WTC11 (cell line): Measurements from ENCODE around the gene SLC17A9. TPM values are rescaled to one million over a fixed set of nuclear protein-coding genes. Genes with fewer than 3 reads are reported as not detected.
A peak's percentile ranks its signal among the peaks of the same experiment; 100 is the strongest.

Experiments
- ATAC-seq: fragments of 200-7000 bp; cut with Tn5 transposase; 2 replicates; pipeline ENCODE4 v1.10.0; 2021; ENCODE audit warnings: mild to moderate bottlenecking, moderate library complexity
- CTCF ChIA-PET: fragments of 300-600 bp; sonication (Branson Sonifier 250); formaldehyde crosslinking; loops from one replicate; lab custom pipeline; 2021; ENCODE audit warnings: antibody characterized with exemption; lab: Charles Lee
- POLR2A ChIA-PET: fragments of 350-600 bp; sonication (Branson Sonifier 250); formaldehyde crosslinking; loops from one replicate; lab custom pipeline; 2021; ENCODE audit warnings: antibody characterized with exemption; lab: Charles Lee
- DNase-seq: peaks from one replicate; pipeline ENCODE4 v3.0.0; 2021; ENCODE audit warnings: low spot score
- H3K27ac Mint-ChIP-seq: 2 replicates; pipeline ENCODE4 v1.8.0; 2021; ENCODE audit warnings: mixed read lengths
- H3K27me3 Mint-ChIP-seq: 2 replicates; pipeline ENCODE4 v1.8.0; 2021; ENCODE audit warnings: low read depth, mild to moderate bottlenecking, moderate library complexity, mixed read lengths
- H3K36me3 Mint-ChIP-seq: 2 replicates; pipeline ENCODE4 v1.8.0; 2021; ENCODE audit warnings: mixed read lengths
- H3K4me1 Mint-ChIP-seq: 2 replicates; pipeline ENCODE4 v1.8.0; 2022; ENCODE audit warnings: mixed read lengths
- H3K4me3 Mint-ChIP-seq: 2 replicates; pipeline ENCODE4 v1.8.0; 2021; ENCODE audit warnings: mild to moderate bottlenecking, moderate library complexity, mixed read lengths
- H3K9me3 Mint-ChIP-seq: 2 replicates; pipeline ENCODE4 v1.8.0; 2021; ENCODE audit warnings: mixed read lengths
- ATF6 ChIP-seq: sonication (generic); formaldehyde crosslinking; IDR thresholded peaks from 2 replicates; pipeline ENCODE4 v1.8.1; 2023; ENCODE audit warnings: mild to moderate bottlenecking, missing genetic modification reagents
- CREM ChIP-seq: sonication (generic); formaldehyde crosslinking; IDR thresholded peaks from 2 replicates; pipeline ENCODE4 v1.8.1; 2022; ENCODE audit warnings: mild to moderate bottlenecking, missing genetic modification reagents, moderate library complexity
- CTCF ChIP-seq: fragments of 200-600 bp; IDR thresholded peaks from 2 replicates; pipeline ENCODE4 v1.8.0; 2022; ENCODE audit warnings: antibody characterized with exemption
- ERG ChIP-seq: fragments of 250-450 bp; sonication (Bioruptor Pico); IDR thresholded peaks from 2 replicates; pipeline ENCODE4 v1.8.0; 2021; ENCODE audit warnings: mild to moderate bottlenecking
- GABPB1 ChIP-seq: sonication (generic); formaldehyde crosslinking; IDR thresholded peaks from 2 replicates; pipeline ENCODE4 v1.8.1; 2023; ENCODE audit warnings: mild to moderate bottlenecking, missing genetic modification reagents
- HMGA2 ChIP-seq: fragments of 250-450 bp; sonication (Bioruptor Pico); IDR thresholded peaks from 2 replicates; pipeline ENCODE4 v1.4.0; 2021; ENCODE audit warnings: mild to moderate bottlenecking, moderate library complexity
- KAT7 ChIP-seq: sonication (generic); formaldehyde crosslinking; IDR thresholded peaks from 2 replicates; pipeline ENCODE4 v1.8.1; 2023; ENCODE audit warnings: missing genetic modification reagents, mild to moderate bottlenecking, borderline replicate concordance
- NFYB ChIP-seq: sonication (generic); formaldehyde crosslinking; conservative IDR thresholded peaks from 2 replicates; pipeline ENCODE4 v1.8.0; 2022; ENCODE audit warnings: low read depth, missing genetic modification reagents
- NR1H2 ChIP-seq: sonication (generic); formaldehyde crosslinking; IDR thresholded peaks from 2 replicates; pipeline ENCODE4 v1.9.0; 2021; ENCODE audit warnings: mild to moderate bottlenecking, moderate library complexity, missing genetic modification reagents
- NR2C2 ChIP-seq: sonication (generic); formaldehyde crosslinking; IDR thresholded peaks from 2 replicates; pipeline ENCODE4 v1.8.0; 2022; ENCODE audit warnings: mild to moderate bottlenecking, missing genetic modification reagents
- NR3C1 ChIP-seq: sonication (generic); formaldehyde crosslinking; conservative IDR thresholded peaks from 2 replicates; pipeline ENCODE4 v1.8.1; 2023; ENCODE audit warnings: low read depth, mild to moderate bottlenecking, missing genetic modification reagents
- PRDM15 ChIP-seq: sonication (generic); formaldehyde crosslinking; IDR thresholded peaks from 2 replicates; pipeline ENCODE4 v1.8.0; 2022; ENCODE audit warnings: missing genetic modification reagents
- RELA ChIP-seq: sonication (generic); formaldehyde crosslinking; IDR thresholded peaks from 2 replicates; pipeline ENCODE4 v1.8.1; 2022; ENCODE audit warnings: missing genetic modification reagents, mild to moderate bottlenecking, borderline replicate concordance
- SMAD3 ChIP-seq: sonication (generic); formaldehyde crosslinking; IDR thresholded peaks from 2 replicates; pipeline ENCODE4 v1.8.0; 2022; ENCODE audit warnings: missing genetic modification reagents, mild to moderate bottlenecking, borderline replicate concordance
- ZNF138 ChIP-seq: sonication (generic); formaldehyde crosslinking; conservative IDR thresholded peaks from 2 replicates; pipeline ENCODE4 v1.8.1; 2022; ENCODE audit warnings: mild to moderate bottlenecking, moderate library complexity, missing genetic modification reagents
- ZNF232 ChIP-seq: sonication (generic); formaldehyde crosslinking; IDR thresholded peaks from 2 replicates; pipeline ENCODE4 v1.8.0; 2022; ENCODE audit warnings: mild to moderate bottlenecking, missing genetic modification reagents
- ZNF263 ChIP-seq: sonication (generic); formaldehyde crosslinking; IDR thresholded peaks from 2 replicates; pipeline ENCODE4 v1.8.1; 2022; ENCODE audit warnings: low read depth, mild to moderate bottlenecking, moderate library complexity, missing genetic modification reagents
- total RNA-seq: library from RNA; stranded (reverse); gene quantifications from 3 replicates; pipeline ENCODE4 v1.2.3, GENCODE V29; 2021
- TF ChIP-seq, protein P1 (sequence below): fragments of 250-450 bp; sonication (Bioruptor Pico); IDR thresholded peaks from 2 replicates; pipeline ENCODE4 v1.9.0; 2021; ENCODE audit warnings: mild to moderate bottlenecking
- TF ChIP-seq, protein P2 (sequence below): sonication (generic); formaldehyde crosslinking; IDR thresholded peaks from 2 replicates; pipeline ENCODE4 v1.8.1; 2022; ENCODE audit warnings: low read depth, missing genetic modification reagents, borderline replicate concordance
- TF ChIP-seq, protein P3 (sequence below): fragments of 250-450 bp; sonication (Bioruptor Pico); conservative IDR thresholded peaks from 2 replicates; pipeline ENCODE4 v1.9.0; 2021; ENCODE audit warnings: mild to moderate bottlenecking

Gene SLC17A9
- total RNA-seq, 1 experiment from 2014 or later = 41.7 TPM

- TF ChIP-seq CTCF = no peak
- no peak for TF ChIP-seq ERG (CRISPR knock-in tag)
Observed at GRCh38 chr20:62979310-62979709, 26.8 kb downstream of the SLC17A9 start (continued).

GRCh38 chr20:62979876-62980373 is 27.4 kb downstream of the SLC17A9 start:
- CTCF ChIA-PET = interaction anchor here (0.7 to 3.2 kb wide), 17 partner anchors 7 to 194 kb away, joined by 3 to 21 read pairs (median 6); partner anchors contain the start of genes BHLHE23 and GID8
- ATAC-seq = peak; percentile 21
- peaks cover 35% of the 10 kb centered on the region for H3K4me1 Mint-ChIP-seq
- no peak for TF ChIP-seq ZNF263 (CRISPR knock-in tag)
- TF ChIP-seq ZNF232 (CRISPR knock-in tag) = no peak
- no peak for TF ChIP-seq NR1H2 (CRISPR knock-in tag)
- no peak for TF ChIP-seq NR3C1 (CRISPR knock-in tag)
- no peak for TF ChIP-seq HMGA2
- no peak for TF ChIP-seq NFYB (CRISPR knock-in tag)
- TF ChIP-seq, protein P1, sequence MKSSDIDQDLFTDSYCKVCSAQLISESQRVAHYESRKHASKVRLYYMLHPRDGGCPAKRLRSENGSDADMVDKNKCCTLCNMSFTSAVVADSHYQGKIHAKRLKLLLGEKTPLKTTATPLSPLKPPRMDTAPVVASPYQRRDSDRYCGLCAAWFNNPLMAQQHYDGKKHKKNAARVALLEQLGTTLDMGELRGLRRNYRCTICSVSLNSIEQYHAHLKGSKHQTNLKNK (CRISPR knock-in tag) = no peak
- TF ChIP-seq, protein P2, sequence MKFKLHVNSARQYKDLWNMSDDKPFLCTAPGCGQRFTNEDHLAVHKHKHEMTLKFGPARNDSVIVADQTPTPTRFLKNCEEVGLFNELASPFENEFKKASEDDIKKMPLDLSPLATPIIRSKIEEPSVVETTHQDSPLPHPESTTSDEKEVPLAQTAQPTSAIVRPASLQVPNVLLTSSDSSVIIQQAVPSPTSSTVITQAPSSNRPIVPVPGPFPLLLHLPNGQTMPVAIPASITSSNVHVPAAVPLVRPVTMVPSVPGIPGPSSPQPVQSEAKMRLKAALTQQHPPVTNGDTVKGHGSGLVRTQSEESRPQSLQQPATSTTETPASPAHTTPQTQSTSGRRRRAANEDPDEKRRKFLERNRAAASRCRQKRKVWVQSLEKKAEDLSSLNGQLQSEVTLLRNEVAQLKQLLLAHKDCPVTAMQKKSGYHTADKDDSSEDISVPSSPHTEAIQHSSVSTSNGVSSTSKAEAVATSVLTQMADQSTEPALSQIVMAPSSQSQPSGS (CRISPR knock-in tag) = no peak
- no peak for TF ChIP-seq NR2C2 (CRISPR knock-in tag)
- no peak for TF ChIP-seq CREM (CRISPR knock-in tag)
- TF ChIP-seq GABPB1 (CRISPR knock-in tag) = no peak
- TF ChIP-seq SMAD3 = no peak
- no peak overlapping the region for H3K27ac Mint-ChIP-seq
- no peak for DNase-seq
- POLR2A ChIA-PET = interaction anchor here (1.0 kb wide), 2 partner anchors 35 to 312 kb away, joined by 3 read pairs; no protein-coding TSS in a partner anchor
- no peaks in the 10 kb centered on the region for H3K9me3 Mint-ChIP-seq
- H3K27me3 Mint-ChIP-seq = peaks cover 14% of the 10 kb centered on the region
- H3K4me3 Mint-ChIP-seq = no peak overlapping the region
- no peaks in the 10 kb centered on the region for H3K36me3 Mint-ChIP-seq

DNA sequence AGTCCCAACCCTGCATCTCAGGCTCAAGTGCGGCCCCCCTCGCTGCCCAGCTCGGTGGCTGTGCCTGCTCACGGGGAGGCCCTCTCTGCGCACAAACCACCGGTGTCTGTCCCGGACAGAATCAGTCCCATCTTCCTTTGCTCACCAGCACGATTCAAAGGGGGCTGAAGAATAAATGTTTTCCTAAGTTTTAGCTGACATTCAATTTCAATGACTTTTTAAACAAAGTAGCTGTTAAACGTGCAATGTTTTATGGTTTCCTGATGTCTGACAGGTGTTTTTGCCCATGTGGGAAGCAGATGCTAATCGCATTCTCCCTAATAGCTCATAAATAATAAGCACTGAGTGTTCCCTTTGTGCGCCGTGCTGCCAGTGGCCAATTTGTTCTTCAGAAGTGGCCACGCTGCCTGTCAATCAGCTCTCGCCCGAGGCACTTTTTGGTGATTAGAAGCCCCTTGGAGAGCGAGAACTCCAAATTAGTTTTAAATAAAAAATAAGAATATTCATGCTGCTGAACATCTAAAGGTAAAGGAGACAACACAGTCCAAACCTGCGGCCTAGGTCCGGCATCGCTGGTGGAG is 28.0 kb downstream of the SLC17A9 start:
- H3K4me3 Mint-ChIP-seq = no peak overlapping the region
- no peaks in the 10 kb centered on the region for H3K36me3 Mint-ChIP-seq
- H3K27ac Mint-ChIP-seq = no peak overlapping the region
- peaks cover 34% of the 10 kb centered on the region for H3K4me1 Mint-ChIP-seq
- no peaks in the 10 kb centered on the region for H3K9me3 Mint-ChIP-seq
- ATAC-seq (no peak), DNase-seq (no peak)
- ChIA-PET POLR2A (interaction anchor here (1.0 kb wide), 1 partner anchor 34 kb away, joined by 3 read pairs; no protein-coding TSS in a partner anchor), CTCF (interaction anchor here (1.0 to 3.2 kb wide), 10 partner anchors 8 to 193 kb away, joined by 3 to 21 read pairs (median 6); no protein-coding TSS in a partner anchor)
- H3K27me3 Mint-ChIP-seq = peaks cover 11% of the 10 kb centered on the region
- TF ChIP-seq, protein P3, sequence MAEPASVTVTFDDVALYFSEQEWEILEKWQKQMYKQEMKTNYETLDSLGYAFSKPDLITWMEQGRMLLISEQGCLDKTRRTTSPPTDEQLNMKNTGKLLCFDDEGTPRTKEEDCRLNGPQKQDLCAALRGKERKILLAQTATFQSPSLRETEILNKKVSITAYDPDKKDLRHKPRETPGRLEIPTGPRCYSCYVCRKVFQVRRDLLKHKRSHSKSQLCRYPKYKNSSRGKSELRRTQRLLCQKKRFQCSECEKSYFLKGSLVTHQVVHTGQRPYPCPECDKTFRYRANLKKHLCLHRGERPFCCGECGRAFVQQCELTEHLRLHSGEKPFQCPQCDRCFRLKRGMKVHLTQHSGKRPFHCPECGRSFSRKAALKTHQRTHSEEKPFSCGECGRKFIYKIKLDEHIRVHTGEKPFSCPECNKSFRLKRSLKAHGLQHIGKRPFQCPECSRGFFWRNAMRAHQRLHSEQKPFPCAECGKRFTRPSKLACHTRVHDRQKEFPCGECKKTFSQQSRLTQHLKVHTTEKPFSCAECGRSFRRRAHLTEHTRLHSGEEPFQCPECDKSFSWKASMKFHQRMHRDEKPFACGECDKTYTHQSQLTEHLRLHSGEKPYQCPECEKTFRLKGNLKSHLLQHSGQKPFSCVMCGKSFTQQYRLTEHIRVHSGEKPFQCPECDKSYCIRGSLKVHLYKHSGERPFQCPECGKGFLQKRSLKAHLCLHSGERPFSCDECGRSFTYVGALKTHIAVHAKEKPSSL (CRISPR knock-in tag) = no peak
- no peak for TF ChIP-seq ZNF138 (CRISPR knock-in tag)
- no peak for TF ChIP-seq PRDM15 (CRISPR knock-in tag)
- no peak for TF ChIP-seq ATF6
- TF ChIP-seq RELA = no peak
- no peak for TF ChIP-seq KAT7
